ENCODE measurements around the gene ARX. TPM values are rescaled to one million over a fixed set of nuclear protein-coding genes. Genes with fewer than 3 reads are reported as not detected.

Gene ARX
- total RNA-seq, 1 experiment from 2014 or later, result 0.22 TPM

DNA sequence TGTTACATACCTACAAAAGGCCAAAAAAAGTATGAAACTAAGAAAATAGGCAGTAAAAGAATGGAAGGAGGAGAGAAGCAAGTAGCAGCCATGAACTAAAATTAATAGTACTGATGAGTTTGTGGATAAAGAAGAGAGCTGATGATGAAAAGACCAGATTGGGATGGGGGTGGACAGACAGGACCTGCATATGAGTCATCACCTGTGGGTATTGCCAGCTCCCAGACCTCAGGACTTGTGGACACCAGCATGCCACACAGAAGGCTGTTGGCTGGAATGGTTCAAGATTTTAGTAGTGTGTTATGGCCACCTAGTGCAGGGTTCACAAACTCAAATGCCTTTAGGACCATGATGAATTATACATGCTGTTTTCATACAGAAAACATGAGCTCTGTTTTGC, 58.9 kb downstream of the ARX start:
- Histone ChIP-seq H3K27me3 (ENCODE audit: insufficient read depth, low read length) (no peaks in the 10 kb centered on the region), H3K4me1 (ENCODE audit: control insufficient read depth in 1 of 2, insufficient read depth in 2 of 2, low read length in 2 of 2) (no peaks in the 10 kb centered on the region), H3K9ac (ENCODE audit: low read length) (no peak overlapping the region), H4K20me1 (ENCODE audit: insufficient read depth) (no peaks in the 10 kb centered on the region), H3K27ac (ENCODE audit: low read depth, low read length) (no peak overlapping the region), H3K9me3 (ENCODE audit: control insufficient read depth in 1 of 2, insufficient read depth in 1 of 2, low read depth in 1 of 2, low read length in 2 of 2) (no peaks in the 10 kb centered on the region), H3K79me2 (ENCODE audit: insufficient read depth, low read length) (no peaks in the 10 kb centered on the region), H3K4me2 (ENCODE audit: low read length) (no peak overlapping the region), H3K36me3 (ENCODE audit: control insufficient read depth in 1 of 2, insufficient read depth in 2 of 2, low read length in 2 of 2) (no peaks in the 10 kb centered on the region), H3K9me2 (ENCODE audit: insufficient read depth) (no peaks in the 10 kb centered on the region), H3K4me3 (replicated peaks in 1 of 2; ENCODE audit: low read depth in 1 of 2, low read length in 2 of 2) (no peak overlapping the region), H2AFZ (ENCODE audit: low read depth, low read length, poor library complexity, severe bottlenecking) (no peak overlapping the region)
- intact Hi-C loops (cut with micrococcal nuclease), result no loop called here
- TF ChIP-seq SRF (IDR thresholded peaks at IDR 0.05; ENCODE audit: low read depth) (no peak), CEBPB (IDR thresholded peaks at IDR 0.05; ENCODE audit: low read depth) (no peak), MAX (IDR thresholded peaks at IDR 0.05) (no peak), RAD21 (IDR thresholded peaks at IDR 0.05; ENCODE audit: low read depth) (no peak), YY1 (IDR thresholded peaks at IDR 0.05; ENCODE audit: extremely low read depth, insufficient replicate concordance, low read depth, low read length) (no peak), EZH2phosphoT487 (IDR thresholded peaks at IDR 0.05; ENCODE audit: borderline replicate concordance) (no peak), EZH2 (IDR thresholded peaks at IDR 0.05) (no peak), POLR2A (IDR thresholded peaks at IDR 0.05; ENCODE audit: borderline replicate concordance, extremely low read depth, insufficient read depth, insufficient read length) (no peak), FOSL1 (IDR thresholded peaks at IDR 0.05; ENCODE audit: low read depth) (no peak), POLR2AphosphoS5 (IDR thresholded peaks at IDR 0.05; ENCODE audit: low read depth, low read length) (no peak)
- TF ChIP-seq, protein P1, sequence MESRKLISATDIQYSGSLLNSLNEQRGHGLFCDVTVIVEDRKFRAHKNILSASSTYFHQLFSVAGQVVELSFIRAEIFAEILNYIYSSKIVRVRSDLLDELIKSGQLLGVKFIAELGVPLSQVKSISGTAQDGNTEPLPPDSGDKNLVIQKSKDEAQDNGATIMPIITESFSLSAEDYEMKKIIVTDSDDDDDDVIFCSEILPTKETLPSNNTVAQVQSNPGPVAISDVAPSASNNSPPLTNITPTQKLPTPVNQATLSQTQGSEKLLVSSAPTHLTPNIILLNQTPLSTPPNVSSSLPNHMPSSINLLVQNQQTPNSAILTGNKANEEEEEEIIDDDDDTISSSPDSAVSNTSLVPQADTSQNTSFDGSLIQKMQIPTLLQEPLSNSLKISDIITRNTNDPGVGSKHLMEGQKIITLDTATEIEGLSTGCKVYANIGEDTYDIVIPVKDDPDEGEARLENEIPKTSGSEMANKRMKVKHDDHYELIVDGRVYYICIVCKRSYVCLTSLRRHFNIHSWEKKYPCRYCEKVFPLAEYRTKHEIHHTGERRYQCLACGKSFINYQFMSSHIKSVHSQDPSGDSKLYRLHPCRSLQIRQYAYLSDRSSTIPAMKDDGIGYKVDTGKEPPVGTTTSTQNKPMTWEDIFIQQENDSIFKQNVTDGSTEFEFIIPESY (IDR thresholded peaks at IDR 0.05; ENCODE audit: extremely low read depth, insufficient replicate concordance, low read length), result no peak
- no TSS peak for BruUV-seq (replicated peaks)
- ChIA-PET CTCF (no interaction called here), POLR2A (no interaction called here), RAD21 (ENCODE audit: low non-redundant PET in 1 of 2, low total read pairs in 2 of 2, uncharacterized antibody in 2 of 2, unreplicated experiment in 2 of 2) (no interaction called here)
- DNase-seq (ENCODE audit: low read depth, low spot score) (no peak), ATAC-seq (no peak)

All from HCT116 (cell line).